HG03060 (cell line): ENCODE results near the gene CCDC187.

Experiments
- ATAC-seq: cut with Tn5 transposase; IDR thresholded peaks from one replicate; pipeline ENCODE4 v1.9.1; 2021; ENCODE audit warnings: low read depth, moderate number of reproducible peaks; ENCODE audit not compliant: unreplicated experiment

CCDC187 gene

GRCh38 chr9:136300016-136300545 lies 3.8 kb downstream of the CCDC187 start:
- no peak for ATAC-seq

- ATAC-seq, result no peak
These were observed 4.4 kb downstream of the CCDC187 start for GRCh38 chr9:136299541-136299940.

GRCh38 chr9:136299116-136299515 lies 4.8 kb downstream of the CCDC187 start:
- no peak for ATAC-seq

GRCh38 chr9:136297766-136298735 lies 5.8 kb downstream of the CCDC187 start:
- no peak for ATAC-seq

- no peak for ATAC-seq
These were observed 6.7 kb downstream of the CCDC187 start for GRCh38 chr9:136297016-136297691.

- ATAC-seq, result no peak
These were observed 7.4 kb downstream of the CCDC187 start for GRCh38 chr9:136296434-136297015.

- no peak for ATAC-seq
These were observed 8.1 kb downstream of the CCDC187 start for GRCh38 chr9:136295542-136296433.

GRCh38 chr9:136295055-136295454 lies 8.8 kb downstream of the CCDC187 start:
- no peak for ATAC-seq

- no peak for ATAC-seq
These were observed 9.5 kb downstream of the CCDC187 start for GRCh38 chr9:136294437-136294836.

GRCh38 chr9:136293476-136294077 lies 10.3 kb downstream of the CCDC187 start:
- ATAC-seq, result no peak

GRCh38 chr9:136292591-136293448 lies 11.1 kb downstream of the CCDC187 start:
- no peak for ATAC-seq

- no peak for ATAC-seq
These were observed 11.8 kb downstream of the CCDC187 start for GRCh38 chr9:136292026-136292538.

GRCh38 chr9:136291306-136292025 lies 12.4 kb downstream of the CCDC187 start:
- no peak for ATAC-seq

- no peak for ATAC-seq
These were observed 13.3 kb downstream of the CCDC187 start for GRCh38 chr9:136290508-136291000.

- ATAC-seq, result no peak
These were observed 14.0 kb downstream of the CCDC187 start for GRCh38 chr9:136289651-136290507.

GRCh38 chr9:136287960-136288753 lies 15.7 kb downstream of the CCDC187 start:
- ATAC-seq, result no peak
